K562 (cell line): ENCODE measurements around the gene TAF10. TPM values are rescaled to one million over a fixed set of nuclear protein-coding genes. Genes with fewer than 3 reads are reported as not detected.
A peak's percentile ranks its signal among the peaks of the same experiment; 100 is the strongest.

ENCODE experiments used
- ARHGAP35 ChIP-seq: fragments of 450-650 bp; IDR thresholded peaks from 2 replicates; pipeline ENCODE4 v1.6.1; 2018; ENCODE audit not compliant: partially characterized antibody
- CREB1 ChIP-seq, 2 experiments: sonication (generic) in 1 of 2; formaldehyde crosslinking in 1 of 2; IDR thresholded peaks; 2 replicates each; pipeline versions ENCODE4 v1.6.1 to v1.8.0; 2012 to 2022; ENCODE audit warnings: inconsistent platforms in 1 of 2, mild to moderate bottlenecking in 1 of 2, missing genetic modification reagents in 1 of 2, moderate library complexity in 1 of 2
- CREBBP ChIP-seq: IDR thresholded peaks from one replicate; pipeline ENCODE4 v1.6.1; 2012; ENCODE audit warnings: low read depth, mild to moderate bottlenecking, control low read depth, inconsistent platforms, low read length
- GATAD2B ChIP-seq: fragments of 450-650 bp; IDR thresholded peaks from 2 replicates; pipeline ENCODE4 v1.6.1; 2017; ENCODE audit warnings: mild to moderate bottlenecking, borderline replicate concordance
- MCM2 ChIP-seq: fragments of 450-650 bp; IDR thresholded peaks from 2 replicates; pipeline ENCODE4 v1.6.1; 2017; ENCODE audit warnings: low read depth, mild to moderate bottlenecking
- MXI1 ChIP-seq: IDR thresholded peaks from 2 replicates; pipeline ENCODE4 v1.6.1; 2011; ENCODE audit warnings: low read depth, mild to moderate bottlenecking, improper control_type of control experiment, low read length
- NEUROD1 ChIP-seq: fragments of 150-350 bp; IDR thresholded peaks from 2 replicates; pipeline ENCODE4 v1.6.1; 2014; ENCODE audit warnings: borderline replicate concordance, low read length, low read depth; ENCODE audit not compliant: partially characterized antibody
- PRMT5 ChIP-seq: sonication (generic); formaldehyde crosslinking; IDR thresholded peaks from 2 replicates; pipeline ENCODE4 v1.5.0; 2020; ENCODE audit warnings: missing genetic modification reagents
- SIX5 ChIP-seq, 2 experiments: IDR thresholded peaks; 2 replicates each; pipeline ENCODE4 v1.6.1; 2011; ENCODE audit warnings: low read length in 2 of 2, borderline replicate concordance in 1 of 2, low read depth in 1 of 2, mild to moderate bottlenecking in 1 of 2, moderate library complexity in 1 of 2; ENCODE audit not compliant: insufficient read depth in 1 of 2
- SMARCE1 ChIP-seq: fragments of 450-650 bp; IDR thresholded peaks from 2 replicates; pipeline ENCODE4 v1.7.1; 2016; ENCODE audit warnings: mild to moderate bottlenecking
- SPI1 ChIP-seq: IDR thresholded peaks from 2 replicates; pipeline ENCODE4 v1.6.1; 2011; ENCODE audit warnings: low read depth, low read length, control low read depth, borderline replicate concordance
- ZNF133 ChIP-seq: fragments of 250-450 bp; sonication (Bioruptor Pico); IDR thresholded peaks from 2 replicates; pipeline ENCODE4 v1.4.0; 2020; ENCODE audit warnings: mild to moderate bottlenecking
- ZNF274 ChIP-seq: IDR thresholded peaks from 2 replicates; pipeline ENCODE4 v1.6.1; 2011; ENCODE audit warnings: low read depth, mild to moderate bottlenecking, low read length, moderate library complexity, borderline replicate concordance
- polyA plus RNA-seq, 8 experiments: library from polyadenylated mRNA; depleted of rRNA in 4 of 8; stranded (reverse) in 5 of 8; unstranded in 3 of 8; fragments of >200 nt; fragmentation: Nextera tagmentation in 2 of 8; fragmentation: Illumina TruSeq in 1 of 8; extraction: Ambion mirVana in 2 of 8; extraction: Trizol in 1 of 8; gene quantifications; 2 replicates each; pipeline versions ENCODE4 v1.2.1 to v1.2.3, GENCODE V29; 2011 to 2014; ENCODE audit warnings: inconsistent platforms in 1 of 8, missing spikeins in 1 of 8
- total RNA-seq, 7 experiments: library from RNA; depleted of rRNA in 6 of 7; stranded (reverse); fragments of >200 nt in 6 of 7; fragmentation: Illumina TruSeq in 2 of 7; extraction: Trizol in 2 of 7; gene quantifications; 2 replicates each; pipeline versions ENCODE4 v1.2.1 to v1.2.3, GENCODE V29; 2011 to 2021; ENCODE audit warnings: low replicate concordance in 1 of 7
- TF ChIP-seq, protein P1 (sequence below): fragments of 150-350 bp; conservative IDR thresholded peaks from 2 replicates; pipeline ENCODE4 v1.6.1; 2014; ENCODE audit warnings: low read length
- TF ChIP-seq, protein P2 (sequence below): fragments of 250-450 bp; sonication (Bioruptor Pico); IDR thresholded peaks from 2 replicates; pipeline ENCODE4 v1.4.0; 2020; ENCODE audit warnings: mild to moderate bottlenecking
- TF ChIP-seq, protein P3 (sequence below): fragments of 450-650 bp; formaldehyde crosslinking; conservative IDR thresholded peaks from 2 replicates; pipeline ENCODE4 v1.4.0; 2022; ENCODE audit warnings: mild to moderate bottlenecking, missing genetic modification characterization
- TF ChIP-seq, protein P4 (sequence below): sonication (generic); formaldehyde crosslinking; IDR thresholded peaks from 2 replicates; pipeline ENCODE4 v1.8.0; 2023; ENCODE audit warnings: mild to moderate bottlenecking, missing genetic modification reagents

Gene TAF10
- total and polyA plus RNA-seq, 9 of the 15 experiments (the other 6 are each of a cell fraction or from before 2014, with no cell fraction given) = 19.5 to 197 (median 121) TPM

DNA sequence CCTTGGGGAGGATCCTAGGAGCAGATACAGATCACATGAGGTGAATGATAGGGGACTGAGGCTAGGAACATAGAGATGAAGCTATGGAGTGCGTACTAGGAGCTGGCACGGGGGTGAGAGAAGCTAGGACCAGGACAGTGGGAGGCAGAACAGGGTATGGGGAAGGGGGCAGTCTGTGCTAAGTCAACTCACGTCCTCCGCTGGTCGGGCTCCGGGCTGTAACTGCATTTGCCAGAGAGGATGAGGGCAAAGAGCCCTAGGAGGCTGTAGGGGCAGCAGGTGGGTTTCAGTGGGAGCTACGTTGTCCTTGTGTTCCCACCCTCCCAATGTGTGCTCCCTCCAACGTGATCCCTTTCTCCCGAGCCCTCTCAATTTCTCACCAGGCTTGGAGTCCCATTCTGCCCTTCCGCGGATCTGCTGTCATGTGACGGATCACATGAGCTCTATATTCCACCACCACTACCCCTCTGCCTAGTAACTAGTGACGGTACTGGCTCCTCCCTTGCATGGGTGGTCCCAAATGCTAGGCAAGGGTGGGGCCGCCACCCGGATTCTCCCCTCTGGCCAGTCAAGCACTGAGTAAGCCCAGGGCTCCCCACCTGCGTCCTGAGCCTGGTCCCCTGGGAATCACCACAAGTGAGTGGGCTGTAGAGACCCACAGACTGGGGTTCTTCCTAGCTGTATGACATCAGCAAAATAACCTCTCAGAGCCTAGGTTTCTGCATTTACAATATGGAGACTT, 7.2 kb upstream of the TAF10 start, which contains the start of gene TPP1 (continued):
- TF ChIP-seq SMARCE1 (0 out of 2 replicates have a peak, but pooled peaks have one; percentile 17), PRMT5 (no peak), SIX5 (IDR thresholded peaks at IDR 0.05; ENCODE audit: borderline replicate concordance in 1 of 2, insufficient read depth in 1 of 2, low read depth in 1 of 2, low read length in 2 of 2) (no peak), SPI1 (no peak), ZNF274 (no peak), GATAD2B (no peak), NEUROD1 (peak; percentile 31), MCM2 (no peak), CREBBP (no peak), CREB1 (IDR thresholded peaks at IDR 0.05) (peak; percentile 97), CREB1 (CRISPR knock-in tag; IDR thresholded peaks at IDR 0.05) (peak; percentile 98), ARHGAP35 (no peak), MXI1 (no peak), ZNF133 (CRISPR knock-in tag) (no peak)
- TF ChIP-seq, protein P1, sequence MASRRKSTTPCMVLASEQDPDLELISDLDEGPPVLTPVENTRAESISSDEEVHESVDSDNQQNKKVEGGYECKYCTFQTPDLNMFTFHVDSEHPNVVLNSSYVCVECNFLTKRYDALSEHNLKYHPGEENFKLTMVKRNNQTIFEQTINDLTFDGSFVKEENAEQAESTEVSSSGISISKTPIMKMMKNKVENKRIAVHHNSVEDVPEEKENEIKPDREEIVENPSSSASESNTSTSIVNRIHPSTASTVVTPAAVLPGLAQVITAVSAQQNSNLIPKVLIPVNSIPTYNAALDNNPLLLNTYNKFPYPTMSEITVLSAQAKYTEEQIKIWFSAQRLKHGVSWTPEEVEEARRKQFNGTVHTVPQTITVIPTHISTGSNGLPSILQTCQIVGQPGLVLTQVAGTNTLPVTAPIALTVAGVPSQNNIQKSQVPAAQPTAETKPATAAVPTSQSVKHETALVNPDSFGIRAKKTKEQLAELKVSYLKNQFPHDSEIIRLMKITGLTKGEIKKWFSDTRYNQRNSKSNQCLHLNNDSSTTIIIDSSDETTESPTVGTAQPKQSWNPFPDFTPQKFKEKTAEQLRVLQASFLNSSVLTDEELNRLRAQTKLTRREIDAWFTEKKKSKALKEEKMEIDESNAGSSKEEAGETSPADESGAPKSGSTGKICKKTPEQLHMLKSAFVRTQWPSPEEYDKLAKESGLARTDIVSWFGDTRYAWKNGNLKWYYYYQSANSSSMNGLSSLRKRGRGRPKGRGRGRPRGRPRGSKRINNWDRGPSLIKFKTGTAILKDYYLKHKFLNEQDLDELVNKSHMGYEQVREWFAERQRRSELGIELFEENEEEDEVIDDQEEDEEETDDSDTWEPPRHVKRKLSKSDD = no peak
- TF ChIP-seq, protein P2, sequence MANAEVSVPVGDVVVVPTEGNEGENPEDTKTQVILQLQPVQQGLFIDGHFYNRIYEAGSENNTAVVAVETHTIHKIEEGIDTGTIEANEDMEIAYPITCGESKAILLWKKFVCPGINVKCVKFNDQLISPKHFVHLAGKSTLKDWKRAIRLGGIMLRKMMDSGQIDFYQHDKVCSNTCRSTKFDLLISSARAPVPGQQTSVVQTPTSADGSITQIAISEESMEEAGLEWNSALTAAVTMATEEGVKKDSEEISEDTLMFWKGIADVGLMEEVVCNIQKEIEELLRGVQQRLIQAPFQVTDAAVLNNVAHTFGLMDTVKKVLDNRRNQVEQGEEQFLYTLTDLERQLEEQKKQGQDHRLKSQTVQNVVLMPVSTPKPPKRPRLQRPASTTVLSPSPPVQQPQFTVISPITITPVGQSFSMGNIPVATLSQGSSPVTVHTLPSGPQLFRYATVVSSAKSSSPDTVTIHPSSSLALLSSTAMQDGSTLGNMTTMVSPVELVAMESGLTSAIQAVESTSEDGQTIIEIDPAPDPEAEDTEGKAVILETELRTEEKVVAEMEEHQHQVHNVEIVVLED (CRISPR knock-in tag) = no peak
- TF ChIP-seq, protein P3, sequence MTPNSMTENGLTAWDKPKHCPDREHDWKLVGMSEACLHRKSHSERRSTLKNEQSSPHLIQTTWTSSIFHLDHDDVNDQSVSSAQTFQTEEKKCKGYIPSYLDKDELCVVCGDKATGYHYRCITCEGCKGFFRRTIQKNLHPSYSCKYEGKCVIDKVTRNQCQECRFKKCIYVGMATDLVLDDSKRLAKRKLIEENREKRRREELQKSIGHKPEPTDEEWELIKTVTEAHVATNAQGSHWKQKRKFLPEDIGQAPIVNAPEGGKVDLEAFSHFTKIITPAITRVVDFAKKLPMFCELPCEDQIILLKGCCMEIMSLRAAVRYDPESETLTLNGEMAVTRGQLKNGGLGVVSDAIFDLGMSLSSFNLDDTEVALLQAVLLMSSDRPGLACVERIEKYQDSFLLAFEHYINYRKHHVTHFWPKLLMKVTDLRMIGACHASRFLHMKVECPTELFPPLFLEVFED (CRISPR knock-in tag) = no peak
- TF ChIP-seq, protein P4, sequence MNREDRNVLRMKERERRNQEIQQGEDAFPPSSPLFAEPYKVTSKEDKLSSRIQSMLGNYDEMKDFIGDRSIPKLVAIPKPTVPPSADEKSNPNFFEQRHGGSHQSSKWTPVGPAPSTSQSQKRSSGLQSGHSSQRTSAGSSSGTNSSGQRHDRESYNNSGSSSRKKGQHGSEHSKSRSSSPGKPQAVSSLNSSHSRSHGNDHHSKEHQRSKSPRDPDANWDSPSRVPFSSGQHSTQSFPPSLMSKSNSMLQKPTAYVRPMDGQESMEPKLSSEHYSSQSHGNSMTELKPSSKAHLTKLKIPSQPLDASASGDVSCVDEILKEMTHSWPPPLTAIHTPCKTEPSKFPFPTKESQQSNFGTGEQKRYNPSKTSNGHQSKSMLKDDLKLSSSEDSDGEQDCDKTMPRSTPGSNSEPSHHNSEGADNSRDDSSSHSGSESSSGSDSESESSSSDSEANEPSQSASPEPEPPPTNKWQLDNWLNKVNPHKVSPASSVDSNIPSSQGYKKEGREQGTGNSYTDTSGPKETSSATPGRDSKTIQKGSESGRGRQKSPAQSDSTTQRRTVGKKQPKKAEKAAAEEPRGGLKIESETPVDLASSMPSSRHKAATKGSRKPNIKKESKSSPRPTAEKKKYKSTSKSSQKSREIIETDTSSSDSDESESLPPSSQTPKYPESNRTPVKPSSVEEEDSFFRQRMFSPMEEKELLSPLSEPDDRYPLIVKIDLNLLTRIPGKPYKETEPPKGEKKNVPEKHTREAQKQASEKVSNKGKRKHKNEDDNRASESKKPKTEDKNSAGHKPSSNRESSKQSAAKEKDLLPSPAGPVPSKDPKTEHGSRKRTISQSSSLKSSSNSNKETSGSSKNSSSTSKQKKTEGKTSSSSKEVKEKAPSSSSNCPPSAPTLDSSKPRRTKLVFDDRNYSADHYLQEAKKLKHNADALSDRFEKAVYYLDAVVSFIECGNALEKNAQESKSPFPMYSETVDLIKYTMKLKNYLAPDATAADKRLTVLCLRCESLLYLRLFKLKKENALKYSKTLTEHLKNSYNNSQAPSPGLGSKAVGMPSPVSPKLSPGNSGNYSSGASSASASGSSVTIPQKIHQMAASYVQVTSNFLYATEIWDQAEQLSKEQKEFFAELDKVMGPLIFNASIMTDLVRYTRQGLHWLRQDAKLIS (CRISPR knock-in tag) = no peak
